Activated CD4-positive, alpha-beta T cell treated with anti-CD3 and anti-CD28 coated beads, Interleukin-2, amount 10 ng/mL, durations not matched to agents 24 days and 14 days (primary cell): ENCODE data around the gene KCNMB3. TPM values are rescaled to one million over a fixed set of nuclear protein-coding genes. Genes with fewer than 3 reads are reported as not detected.

Experiments used
- DNase-seq: peaks from one replicate; pipeline ENCODE4 v3.0.0; 2022
- H3K27ac Mint-ChIP-seq: one replicate; pipeline ENCODE4 v1.8.0; 2022; ENCODE audit warnings: mild to moderate bottlenecking, mixed read lengths
- H3K27me3 Mint-ChIP-seq: one replicate; pipeline ENCODE4 v1.8.0; 2022; ENCODE audit warnings: mixed read lengths
- H3K36me3 Mint-ChIP-seq: one replicate; pipeline ENCODE4 v1.8.0; 2022; ENCODE audit warnings: low read depth, mild to moderate bottlenecking, mixed read lengths
- H3K4me1 Mint-ChIP-seq: one replicate; pipeline ENCODE4 v1.8.0; 2021; ENCODE audit warnings: mixed read lengths
- H3K4me3 Mint-ChIP-seq: one replicate; pipeline ENCODE4 v1.8.0; 2022; ENCODE audit warnings: mild to moderate bottlenecking, moderate library complexity, mixed read lengths
- H3K9me3 Mint-ChIP-seq: one replicate; pipeline ENCODE4 v1.8.0; 2021; ENCODE audit warnings: mixed read lengths
- intact Hi-C: fragments of 100-400 bp; cut with micrococcal nuclease; formaldehyde crosslinking; loops from one replicate; pipeline ENCODE4 v1.15.1; 2023
- total RNA-seq: library from RNA; stranded (reverse); gene quantifications from 2 replicates; pipeline ENCODE4 v1.2.3, GENCODE V29; 2022

Gene KCNMB3
- total RNA-seq: 0.19 and 0.70 TPM in 2 replicates

DNA sequence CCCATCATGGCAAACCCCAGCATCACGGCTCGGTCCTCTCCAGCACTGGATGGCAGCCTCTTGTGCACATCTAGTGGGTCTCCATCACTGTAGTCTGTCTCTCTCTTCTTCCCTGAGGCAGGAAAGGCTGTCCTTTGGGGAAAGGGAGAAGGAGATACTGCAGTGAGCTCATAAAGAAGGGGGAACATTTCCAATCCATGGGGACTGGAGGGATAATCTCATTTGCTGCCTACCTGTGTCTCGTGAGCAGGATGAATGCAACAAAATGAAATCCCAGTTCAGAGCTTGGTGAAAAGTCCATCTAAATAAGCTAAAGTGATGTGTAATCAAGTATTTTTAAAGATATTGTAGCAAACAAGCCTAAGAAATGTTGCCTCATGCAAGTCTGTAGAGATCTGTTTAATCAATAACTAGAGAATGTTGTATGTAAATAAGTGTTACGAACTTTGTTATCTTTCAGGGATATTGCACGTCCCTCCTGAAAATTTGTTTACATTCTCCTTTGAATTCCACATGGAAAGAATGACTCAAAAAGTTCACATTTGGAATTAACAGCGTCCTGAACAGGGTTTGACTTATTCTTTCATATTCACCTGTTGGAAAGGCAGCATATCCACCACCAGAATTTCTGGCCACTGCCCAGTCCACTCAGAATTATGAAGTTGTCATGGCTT lies at the start of gene KCNMB3:
TSS of gene KCNMB3 (minus strand) at position 312 of the 674 bp plus-strand sequence. CDS start at position 188, 124 bp downstream.
- intact Hi-C loops: no loop called here

DNA sequence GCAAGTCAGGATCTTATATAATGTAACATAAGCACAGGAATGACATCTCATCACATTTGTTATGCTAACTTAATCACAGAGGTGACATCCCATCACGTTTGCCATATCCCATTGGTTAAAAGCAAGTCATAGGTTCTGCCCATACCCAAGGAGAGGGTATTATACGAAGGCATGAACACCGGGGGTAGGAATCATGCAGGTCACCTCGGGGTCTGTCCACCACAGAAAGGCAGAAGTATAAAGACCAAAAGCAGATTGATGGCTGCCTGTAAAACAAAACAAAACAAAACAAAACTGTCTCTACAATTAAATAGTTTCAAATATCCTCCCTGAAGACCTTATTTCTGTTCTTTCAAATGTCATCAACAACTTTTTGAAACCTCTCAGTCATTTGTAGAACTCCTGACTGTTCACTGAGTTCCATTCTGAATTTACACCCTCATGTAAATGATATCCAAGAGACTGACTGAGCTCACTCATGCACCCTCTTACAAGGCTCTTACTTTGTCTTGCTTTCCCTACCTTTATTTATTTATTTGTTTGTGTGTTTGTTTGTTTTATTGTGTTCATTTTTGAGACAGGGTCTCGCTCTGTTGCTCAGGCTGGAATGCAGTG lies 49.2 kb upstream of the KCNMB3 start:
- Mint-ChIP-seq H3K36me3 (no peaks in the 10 kb centered on the region), H3K27me3 (peaks cover 14% of the 10 kb centered on the region), H3K4me3 (no peak overlapping the region), H3K4me1 (no peaks in the 10 kb centered on the region), H3K27ac (no peak overlapping the region), H3K9me3 (no peaks in the 10 kb centered on the region)
- intact Hi-C loops: no loop called here
- DNase-seq: no peak

More for the DNA sequence above, at the start of gene KCNMB3:
- Mint-ChIP-seq H3K4me1 (peaks cover 1% of the 10 kb centered on the region), H3K4me3 (no peak within 1 kb of the TSS), H3K9me3 (no peaks in the 10 kb centered on the region), H3K27me3 (peaks cover 7% of the 10 kb centered on the region), H3K27ac (no peak within 1 kb of the TSS), H3K36me3 (no peaks in the 10 kb centered on the region)
- DNase-seq: no peak

DNA sequence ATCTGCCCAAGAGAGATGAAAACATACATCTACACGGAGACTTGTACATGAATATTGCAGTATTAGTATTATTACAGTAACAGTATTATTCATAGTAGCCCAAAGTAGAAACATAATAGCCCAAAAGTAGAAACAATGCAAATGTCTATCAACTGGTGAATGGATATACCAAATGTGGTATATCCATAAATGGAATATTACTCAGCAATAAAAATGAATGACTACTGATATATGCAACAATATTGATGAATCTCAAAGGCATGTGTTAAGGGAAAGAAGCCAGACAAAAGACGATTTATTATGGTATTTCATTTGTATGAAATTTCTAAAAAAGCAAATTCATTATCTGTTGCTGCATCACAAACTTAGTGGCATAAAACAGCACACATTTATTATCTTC lies 48.4 kb upstream of the KCNMB3 start:
- intact Hi-C loops: no loop called here
- no peaks in the 10 kb centered on the region for H3K36me3 Mint-ChIP-seq
- no peak for DNase-seq
- H3K4me3 Mint-ChIP-seq: no peak overlapping the region
- H3K4me1 Mint-ChIP-seq: no peaks in the 10 kb centered on the region
- no peaks in the 10 kb centered on the region for H3K9me3 Mint-ChIP-seq
- H3K27me3 Mint-ChIP-seq: peaks cover 16% of the 10 kb centered on the region
- H3K27ac Mint-ChIP-seq: no peak overlapping the region

DNA sequence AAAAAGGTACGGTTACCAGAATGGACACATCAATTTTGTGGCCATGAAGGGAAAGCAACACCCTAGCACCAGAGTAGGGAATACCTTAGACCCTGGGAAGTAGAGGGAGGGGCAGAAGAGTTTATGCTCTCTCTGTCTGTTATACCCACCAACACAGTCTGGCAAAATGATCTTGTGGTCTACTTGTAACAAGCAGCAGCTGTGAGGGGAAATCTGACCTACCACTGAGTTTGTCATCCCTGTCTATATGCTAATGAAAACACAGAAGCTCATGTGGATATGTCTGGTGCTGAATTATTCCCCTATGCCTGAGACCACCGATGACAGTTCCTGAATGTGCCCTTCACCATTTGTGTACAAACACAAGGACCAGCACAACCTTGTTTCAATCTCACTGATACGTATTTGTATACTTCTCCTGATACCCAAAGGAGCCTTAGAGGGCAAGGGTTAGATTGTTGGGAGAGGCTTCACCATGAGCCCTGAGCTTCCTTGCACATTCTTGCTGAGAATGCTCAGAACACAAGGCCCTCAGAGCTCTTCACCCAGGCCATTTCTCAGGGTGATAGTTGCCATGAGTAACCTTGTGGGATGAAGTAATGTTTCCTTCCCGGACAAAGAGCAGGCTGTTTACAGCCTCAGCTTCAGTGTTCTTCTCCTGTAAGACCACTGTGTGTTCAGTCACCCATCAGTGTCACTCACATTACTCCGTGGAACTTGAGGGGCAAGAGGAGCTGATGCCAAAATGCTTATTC lies 47.2 kb upstream of the KCNMB3 start:
- no peak for DNase-seq
- Mint-ChIP-seq H3K9me3 (no peaks in the 10 kb centered on the region), H3K36me3 (no peaks in the 10 kb centered on the region), H3K27ac (no peak overlapping the region), H3K27me3 (peaks cover 13% of the 10 kb centered on the region), H3K4me3 (no peak overlapping the region), H3K4me1 (no peaks in the 10 kb centered on the region)
- intact Hi-C loops: no loop called here

DNA sequence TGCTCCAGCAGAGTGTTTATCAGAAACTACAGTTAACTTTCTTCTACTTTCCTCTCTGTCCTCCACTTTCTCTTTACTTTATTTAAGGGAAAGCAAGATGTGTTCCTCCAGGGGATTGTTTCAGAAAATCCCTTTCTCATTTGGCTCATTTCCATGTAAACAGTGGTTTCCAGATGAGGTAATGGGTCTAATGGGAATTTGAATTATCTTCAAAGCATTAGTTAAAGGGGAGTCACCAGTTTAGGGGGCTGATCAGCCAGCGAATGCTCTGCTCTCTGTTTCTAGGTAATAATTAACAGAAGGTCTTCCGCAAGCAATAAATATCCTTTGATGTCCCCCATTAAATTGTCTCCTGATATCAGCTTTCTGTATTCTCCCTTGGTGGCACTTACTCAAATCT lies 41.5 kb upstream of the KCNMB3 start:
- no peaks in the 10 kb centered on the region for H3K36me3 Mint-ChIP-seq
- H3K9me3 Mint-ChIP-seq: no peaks in the 10 kb centered on the region
- peaks cover 14% of the 10 kb centered on the region for H3K27me3 Mint-ChIP-seq
- intact Hi-C loops: no loop called here
- H3K4me1 Mint-ChIP-seq: no peaks in the 10 kb centered on the region
- no peak overlapping the region for H3K27ac Mint-ChIP-seq
- no peak for DNase-seq
- no peak overlapping the region for H3K4me3 Mint-ChIP-seq

DNA sequence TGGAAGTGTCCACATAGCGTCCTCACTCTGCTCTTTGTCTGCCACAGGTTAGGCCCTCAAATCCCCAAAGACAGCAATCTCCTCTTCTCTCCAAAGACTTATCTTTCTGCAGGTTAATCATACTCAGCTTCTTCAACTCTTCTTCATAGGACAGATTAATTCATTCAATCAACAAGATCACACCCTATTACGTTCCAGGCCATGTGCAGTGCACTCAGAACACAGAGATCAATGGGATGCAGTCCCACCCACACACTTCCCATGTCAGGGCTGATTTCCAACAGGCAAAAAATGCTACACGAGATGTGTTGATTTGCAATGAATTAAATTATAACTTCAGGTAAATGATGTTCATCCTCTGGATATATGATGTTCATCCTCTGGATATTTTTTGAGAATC lies 38.4 kb upstream of the KCNMB3 start:
- Mint-ChIP-seq H3K4me1 (no peaks in the 10 kb centered on the region), H3K27ac (no peak overlapping the region), H3K27me3 (peaks cover 6% of the 10 kb centered on the region), H3K4me3 (no peak overlapping the region), H3K36me3 (no peaks in the 10 kb centered on the region), H3K9me3 (no peaks in the 10 kb centered on the region)
- DNase-seq: no peak
- intact Hi-C loops: no loop called here

DNA sequence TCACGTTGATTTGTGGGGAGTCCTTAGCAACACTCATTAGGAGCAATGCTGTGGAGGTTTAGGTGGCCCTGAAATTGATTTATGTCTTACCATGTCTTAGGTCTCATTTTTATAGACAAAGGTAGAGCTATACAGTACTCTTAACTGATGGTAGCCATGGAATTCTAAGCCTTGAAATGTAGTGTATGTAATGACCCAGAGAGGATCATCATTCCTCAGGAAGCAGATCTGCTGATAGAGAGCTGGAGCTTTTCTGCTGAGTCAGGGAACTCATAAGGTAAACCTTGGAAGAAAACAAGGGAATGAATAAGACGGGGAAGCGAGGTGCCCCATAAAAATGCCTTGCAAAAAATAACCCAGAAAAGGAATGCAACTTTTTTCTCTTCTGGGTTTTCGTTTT lies 37.9 kb upstream of the KCNMB3 start:
- intact Hi-C loops: no loop called here
- H3K4me3 Mint-ChIP-seq: no peak overlapping the region
- no peaks in the 10 kb centered on the region for H3K9me3 Mint-ChIP-seq
- H3K27me3 Mint-ChIP-seq: peaks cover 10% of the 10 kb centered on the region
- H3K36me3 Mint-ChIP-seq: no peaks in the 10 kb centered on the region
- H3K4me1 Mint-ChIP-seq: no peaks in the 10 kb centered on the region
- no peak overlapping the region for H3K27ac Mint-ChIP-seq
- DNase-seq: no peak

DNA sequence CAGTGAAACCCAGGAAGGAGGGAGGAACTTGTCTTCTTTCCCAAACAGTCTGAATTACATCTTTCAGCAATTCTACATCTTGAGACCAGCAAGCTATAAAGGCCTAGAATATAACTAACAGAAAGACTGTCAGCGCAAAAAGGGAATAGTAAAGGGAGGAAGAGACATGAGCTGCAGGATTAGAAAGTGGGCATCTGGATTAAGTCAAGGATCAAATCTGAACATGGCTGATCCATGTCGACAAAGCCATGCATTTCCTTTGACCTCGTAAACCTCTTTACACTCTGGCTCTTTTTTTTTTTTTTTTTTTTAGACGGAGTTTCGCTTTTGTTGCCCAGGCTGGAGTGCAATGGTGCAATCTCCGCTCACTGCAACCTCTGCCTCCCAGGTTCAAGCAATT lies 35.4 kb upstream of the KCNMB3 start:
- Mint-ChIP-seq H3K27ac (no peak overlapping the region), H3K36me3 (no peaks in the 10 kb centered on the region), H3K4me1 (no peaks in the 10 kb centered on the region), H3K9me3 (no peaks in the 10 kb centered on the region), H3K4me3 (no peak overlapping the region), H3K27me3 (peaks cover 19% of the 10 kb centered on the region)
- intact Hi-C loops: no loop called here
- DNase-seq: no peak

- DNase-seq: no peak
- Mint-ChIP-seq H3K27ac (no peak overlapping the region), H3K9me3 (no peaks in the 10 kb centered on the region), H3K36me3 (no peaks in the 10 kb centered on the region), H3K4me3 (no peak overlapping the region), H3K4me1 (no peaks in the 10 kb centered on the region), H3K27me3 (peaks cover 31% of the 10 kb centered on the region)
- intact Hi-C loops: no loop called here
These were observed 30.9 kb upstream of the KCNMB3 start for GRCh38 chr3:179281825-179282224.

DNA sequence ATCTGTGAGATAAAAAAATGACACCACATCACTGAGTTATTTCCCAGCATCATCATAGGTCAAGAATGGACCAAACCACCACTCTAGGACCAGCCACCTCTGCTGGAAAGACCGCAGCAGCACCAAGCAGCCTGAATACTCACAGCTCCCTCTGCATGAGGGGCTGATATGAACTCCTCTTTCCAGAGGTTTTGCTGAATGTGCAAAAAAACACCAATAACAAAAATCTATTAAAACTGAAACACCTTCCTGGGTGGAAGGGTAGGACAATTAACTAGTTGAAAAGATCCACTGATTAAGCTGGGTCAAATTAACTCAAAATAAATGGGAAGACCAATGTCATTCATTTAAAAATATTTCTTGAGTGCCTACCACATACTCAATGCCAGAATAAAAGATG lies 28.9 kb upstream of the KCNMB3 start:
- Mint-ChIP-seq H3K27ac (no peak overlapping the region), H3K4me1 (no peaks in the 10 kb centered on the region), H3K27me3 (peaks cover 34% of the 10 kb centered on the region), H3K36me3 (no peaks in the 10 kb centered on the region), H3K4me3 (no peak overlapping the region), H3K9me3 (no peaks in the 10 kb centered on the region)
- DNase-seq: no peak
- intact Hi-C loops: no loop called here

GRCh38 chr3:179278932-179279693 lies 28.2 kb upstream of the KCNMB3 start:
- no peak overlapping the region for H3K27ac Mint-ChIP-seq
- peaks cover 32% of the 10 kb centered on the region for H3K27me3 Mint-ChIP-seq
- no peaks in the 10 kb centered on the region for H3K36me3 Mint-ChIP-seq
- intact Hi-C loops: no loop called here
- H3K9me3 Mint-ChIP-seq: no peaks in the 10 kb centered on the region
- H3K4me3 Mint-ChIP-seq: no peak overlapping the region
- H3K4me1 Mint-ChIP-seq: no peaks in the 10 kb centered on the region
- no peak for DNase-seq

DNA sequence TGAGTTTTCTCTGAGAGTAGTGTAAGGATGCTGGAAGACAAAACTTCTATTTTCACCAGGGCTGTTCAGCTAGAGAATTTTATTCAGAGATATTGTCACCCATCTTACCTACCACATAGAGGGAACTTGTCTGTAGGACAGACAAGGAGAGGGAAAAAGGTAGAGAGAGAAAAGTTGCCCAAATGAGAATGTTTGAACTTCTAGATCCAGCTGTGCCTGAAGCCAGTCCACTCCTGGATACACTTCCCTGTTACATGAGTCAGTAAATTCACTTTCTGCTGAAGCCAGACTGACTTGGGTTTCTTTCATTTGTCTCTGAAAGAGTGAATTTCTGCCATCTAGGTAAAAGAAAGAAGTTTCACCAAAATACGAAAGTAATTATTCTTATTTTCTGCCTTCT lies 27.2 kb upstream of the KCNMB3 start:
- H3K4me3 Mint-ChIP-seq: no peak overlapping the region
- intact Hi-C loops: no loop called here
- no peaks in the 10 kb centered on the region for H3K9me3 Mint-ChIP-seq
- H3K36me3 Mint-ChIP-seq: no peaks in the 10 kb centered on the region
- no peaks in the 10 kb centered on the region for H3K4me1 Mint-ChIP-seq
- H3K27me3 Mint-ChIP-seq: peaks cover 26% of the 10 kb centered on the region
- DNase-seq: no peak
- no peak overlapping the region for H3K27ac Mint-ChIP-seq

DNA sequence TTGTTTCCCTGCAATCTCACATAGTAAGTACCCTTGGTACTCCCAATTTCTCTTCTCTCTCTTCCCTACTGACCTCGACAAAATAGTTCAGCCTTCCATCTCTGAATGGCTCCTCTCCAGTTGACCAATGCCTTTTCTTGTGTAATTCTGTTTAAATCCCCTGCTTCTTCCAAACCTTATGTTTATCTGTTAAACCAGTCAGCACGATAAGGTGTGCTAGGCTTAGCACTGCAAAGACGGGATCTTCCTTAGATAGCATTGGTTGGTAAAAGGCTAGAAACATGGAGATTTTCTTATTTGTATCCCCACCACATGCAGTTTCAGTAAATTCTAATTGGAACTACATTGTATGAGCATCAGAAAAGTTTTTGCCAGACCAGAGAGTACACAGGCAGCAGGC lies 25.8 kb upstream of the KCNMB3 start:
- H3K27ac Mint-ChIP-seq: no peak overlapping the region
- H3K9me3 Mint-ChIP-seq: no peaks in the 10 kb centered on the region
- H3K36me3 Mint-ChIP-seq: no peaks in the 10 kb centered on the region
- peaks cover 20% of the 10 kb centered on the region for H3K27me3 Mint-ChIP-seq
- no peak overlapping the region for H3K4me3 Mint-ChIP-seq
- intact Hi-C loops: no loop called here
- peaks cover 2% of the 10 kb centered on the region for H3K4me1 Mint-ChIP-seq
- no peak for DNase-seq

GRCh38 chr3:179276001-179276400 lies 25.1 kb upstream of the KCNMB3 start:
- Mint-ChIP-seq H3K4me1 (peaks cover 2% of the 10 kb centered on the region), H3K9me3 (no peaks in the 10 kb centered on the region), H3K27ac (no peak overlapping the region), H3K4me3 (no peak overlapping the region), H3K36me3 (no peaks in the 10 kb centered on the region), H3K27me3 (peaks cover 20% of the 10 kb centered on the region)
- intact Hi-C loops: no loop called here
- no peak for DNase-seq
